ENCODE measurements around the gene LRMDA.
"Not testable (repeated sequence)": the region's sequence is repeated elsewhere in the genome, so short reads cannot be mapped to it uniquely, and the experiment has no call there.

LRMDA gene

GRCh38 chr10:75617485-75618155, 186.2 kb downstream of the LRMDA start:
- DNase-seq (ENCODE audit: low read depth), result peak; percentile 10
- H3K4me3 ChIP-seq (ENCODE audit: low read length), result no peak overlapping the region
- TF ChIP-seq CTCF (conservative IDR thresholded peaks at IDR 0.05; ENCODE audit: low read length), result no peak

GRCh38 chr10:75619635-75620034, 188.2 kb downstream of the LRMDA start:
- DNase-seq (ENCODE audit: low read depth), result no peak
- no peak overlapping the region for H3K4me3 ChIP-seq (ENCODE audit: low read length)
- no peak for TF ChIP-seq CTCF (conservative IDR thresholded peaks at IDR 0.05; ENCODE audit: low read length)

- TF ChIP-seq CTCF (conservative IDR thresholded peaks at IDR 0.05; ENCODE audit: low read length), result no peak
- no peak for DNase-seq (ENCODE audit: low read depth)
- no peak overlapping the region for H3K4me3 ChIP-seq (ENCODE audit: low read length)
Measured at GRCh38 chr10:75620356-75620755, 188.9 kb downstream of the LRMDA start.

GRCh38 chr10:75621003-75621402, 189.6 kb downstream of the LRMDA start:
- DNase-seq (ENCODE audit: low read depth); H3K4me3 ChIP-seq (ENCODE audit: low read length): not testable (repeated sequence)

GRCh38 chr10:75622503-75622902, 191.1 kb downstream of the LRMDA start:
- no peak for TF ChIP-seq CTCF (conservative IDR thresholded peaks at IDR 0.05; ENCODE audit: low read length)
- H3K4me3 ChIP-seq (ENCODE audit: low read length), result no peak overlapping the region
- DNase-seq (ENCODE audit: low read depth), result no peak

GRCh38 chr10:75623310-75624093, 192.1 kb downstream of the LRMDA start:
- no peak for TF ChIP-seq CTCF (conservative IDR thresholded peaks at IDR 0.05; ENCODE audit: low read length)
- DNase-seq (ENCODE audit: low read depth), result no peak
- no peak overlapping the region for H3K4me3 ChIP-seq (ENCODE audit: low read length)

- no peak for TF ChIP-seq CTCF (conservative IDR thresholded peaks at IDR 0.05; ENCODE audit: low read length)
- no peak overlapping the region for H3K4me3 ChIP-seq (ENCODE audit: low read length)
Measured at GRCh38 chr10:75624638-75625037, 193.2 kb downstream of the LRMDA start.

More at GRCh38 chr10:75624638-75625037, 193.2 kb downstream of the LRMDA start:
- no peak for DNase-seq (ENCODE audit: low read depth)

Data from AG10803 (cell line).